Ishikawa (cell line): ENCODE results near the gene OTUD3.

ENCODE experiments used
- CEBPB ChIP-seq: IDR thresholded peaks from 2 replicates; pipeline ENCODE4 v1.6.1; 2012
- CREB1 ChIP-seq: IDR thresholded peaks from 2 replicates; pipeline ENCODE4 v1.6.1; 2012; ENCODE audit warnings: low read depth
- EGR1 ChIP-seq: IDR thresholded peaks from 2 replicates; pipeline ENCODE4 v1.6.1; 2012
- EP300 ChIP-seq: IDR thresholded peaks from 2 replicates; pipeline ENCODE4 v1.6.1; 2012; ENCODE audit warnings: borderline replicate concordance
- TAF1 ChIP-seq: IDR thresholded peaks from 2 replicates; pipeline ENCODE4 v1.6.1; 2012; ENCODE audit warnings: low read depth, mild to moderate bottlenecking
- TCF12 ChIP-seq: IDR thresholded peaks from 2 replicates; pipeline ENCODE4 v1.6.1; 2012; ENCODE audit warnings: low read depth
- TEAD4 ChIP-seq: IDR thresholded peaks from 2 replicates; pipeline ENCODE4 v1.6.1; 2012
- YY1 ChIP-seq: IDR thresholded peaks from 2 replicates; pipeline ENCODE4 v1.6.1; 2012; ENCODE audit warnings: low read depth
- TF ChIP-seq, protein P1 (sequence below): IDR thresholded peaks from 2 replicates; pipeline ENCODE4 v1.6.1; 2012
- TF ChIP-seq, protein P2 (sequence below): IDR thresholded peaks from 2 replicates; pipeline ENCODE4 v1.6.1; 2012
- TF ChIP-seq, protein P3 (sequence below): IDR thresholded peaks from 2 replicates; pipeline ENCODE4 v1.6.1; 2012; ENCODE audit warnings: low read depth, mild to moderate bottlenecking

DNA sequence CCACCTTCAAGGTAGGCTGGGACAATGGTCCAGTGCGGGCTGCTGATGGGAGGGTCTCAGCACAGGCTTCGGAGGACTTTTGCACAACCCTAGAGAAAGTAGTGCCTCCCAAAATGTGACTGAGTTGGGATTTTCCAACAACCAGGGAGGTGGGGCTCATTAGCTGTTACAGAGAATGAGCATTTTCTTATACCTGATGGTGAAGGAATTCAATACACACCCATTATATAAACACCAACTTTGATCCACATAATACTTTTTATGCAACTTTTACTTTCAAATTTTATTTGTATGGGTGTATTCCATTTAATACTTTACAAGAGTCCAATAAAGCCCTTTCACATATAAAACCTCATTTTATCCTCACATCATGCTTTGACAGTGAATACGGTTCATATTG, 35.9 kb upstream of the OTUD3 start:
- TF ChIP-seq, protein P1, sequence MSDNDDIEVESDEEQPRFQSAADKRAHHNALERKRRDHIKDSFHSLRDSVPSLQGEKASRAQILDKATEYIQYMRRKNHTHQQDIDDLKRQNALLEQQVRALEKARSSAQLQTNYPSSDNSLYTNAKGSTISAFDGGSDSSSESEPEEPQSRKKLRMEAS: no peak
- TF ChIP-seq TAF1 (no peak), EGR1 (no peak), CREB1 (no peak), CEBPB (no peak), TCF12 (no peak), YY1 (no peak), TEAD4 (no peak), EP300 (no peak)
- TF ChIP-seq, protein P2, sequence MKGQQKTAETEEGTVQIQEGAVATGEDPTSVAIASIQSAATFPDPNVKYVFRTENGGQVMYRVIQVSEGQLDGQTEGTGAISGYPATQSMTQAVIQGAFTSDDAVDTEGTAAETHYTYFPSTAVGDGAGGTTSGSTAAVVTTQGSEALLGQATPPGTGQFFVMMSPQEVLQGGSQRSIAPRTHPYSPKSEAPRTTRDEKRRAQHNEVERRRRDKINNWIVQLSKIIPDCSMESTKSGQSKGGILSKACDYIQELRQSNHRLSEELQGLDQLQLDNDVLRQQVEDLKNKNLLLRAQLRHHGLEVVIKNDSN: no peak
- TF ChIP-seq, protein P3, sequence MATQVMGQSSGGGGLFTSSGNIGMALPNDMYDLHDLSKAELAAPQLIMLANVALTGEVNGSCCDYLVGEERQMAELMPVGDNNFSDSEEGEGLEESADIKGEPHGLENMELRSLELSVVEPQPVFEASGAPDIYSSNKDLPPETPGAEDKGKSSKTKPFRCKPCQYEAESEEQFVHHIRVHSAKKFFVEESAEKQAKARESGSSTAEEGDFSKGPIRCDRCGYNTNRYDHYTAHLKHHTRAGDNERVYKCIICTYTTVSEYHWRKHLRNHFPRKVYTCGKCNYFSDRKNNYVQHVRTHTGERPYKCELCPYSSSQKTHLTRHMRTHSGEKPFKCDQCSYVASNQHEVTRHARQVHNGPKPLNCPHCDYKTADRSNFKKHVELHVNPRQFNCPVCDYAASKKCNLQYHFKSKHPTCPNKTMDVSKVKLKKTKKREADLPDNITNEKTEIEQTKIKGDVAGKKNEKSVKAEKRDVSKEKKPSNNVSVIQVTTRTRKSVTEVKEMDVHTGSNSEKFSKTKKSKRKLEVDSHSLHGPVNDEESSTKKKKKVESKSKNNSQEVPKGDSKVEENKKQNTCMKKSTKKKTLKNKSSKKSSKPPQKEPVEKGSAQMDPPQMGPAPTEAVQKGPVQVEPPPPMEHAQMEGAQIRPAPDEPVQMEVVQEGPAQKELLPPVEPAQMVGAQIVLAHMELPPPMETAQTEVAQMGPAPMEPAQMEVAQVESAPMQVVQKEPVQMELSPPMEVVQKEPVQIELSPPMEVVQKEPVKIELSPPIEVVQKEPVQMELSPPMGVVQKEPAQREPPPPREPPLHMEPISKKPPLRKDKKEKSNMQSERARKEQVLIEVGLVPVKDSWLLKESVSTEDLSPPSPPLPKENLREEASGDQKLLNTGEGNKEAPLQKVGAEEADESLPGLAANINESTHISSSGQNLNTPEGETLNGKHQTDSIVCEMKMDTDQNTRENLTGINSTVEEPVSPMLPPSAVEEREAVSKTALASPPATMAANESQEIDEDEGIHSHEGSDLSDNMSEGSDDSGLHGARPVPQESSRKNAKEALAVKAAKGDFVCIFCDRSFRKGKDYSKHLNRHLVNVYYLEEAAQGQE: no peak
